ENCODE data around the gene MTNR1A.
"Not testable (repeated sequence)": the region's sequence is repeated elsewhere in the genome, so short reads cannot be mapped to it uniquely, and the experiment has no call there.

Gene MTNR1A

GRCh38 chr4:186560647-186561046, 5.3 kb upstream of the MTNR1A start:
- no peak for DNase-seq

GRCh38 chr4:186557486-186557885, 2.1 kb upstream of the MTNR1A start:
- DNase-seq: no peak

GRCh38 chr4:186557061-186557460, 1.7 kb upstream of the MTNR1A start:
- no peak for DNase-seq

GRCh38 chr4:186554539-186554913, 841 bp downstream of the MTNR1A start:
- no peak for DNase-seq

DNA sequence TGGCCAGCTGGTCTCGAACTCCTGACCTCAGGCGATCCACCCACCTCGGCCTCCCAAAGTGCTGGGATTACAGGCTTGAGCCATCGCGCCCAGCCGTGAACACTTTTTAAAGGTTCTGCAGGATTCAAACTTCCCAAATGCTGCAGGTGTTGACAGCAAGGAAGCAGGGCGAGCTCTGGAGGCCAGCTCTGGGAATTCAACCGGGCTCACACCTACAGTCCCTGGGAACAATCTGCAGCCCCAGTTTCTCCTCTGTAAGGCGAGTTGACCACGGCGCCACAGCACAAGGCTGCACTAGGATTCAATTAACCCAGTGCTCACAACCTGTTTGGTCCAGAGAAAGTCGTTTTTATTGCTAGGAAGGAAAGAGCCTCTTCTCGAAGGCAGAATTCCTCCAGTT, 1.6 kb downstream of the MTNR1A start:
- DNase-seq: no peak

DNA sequence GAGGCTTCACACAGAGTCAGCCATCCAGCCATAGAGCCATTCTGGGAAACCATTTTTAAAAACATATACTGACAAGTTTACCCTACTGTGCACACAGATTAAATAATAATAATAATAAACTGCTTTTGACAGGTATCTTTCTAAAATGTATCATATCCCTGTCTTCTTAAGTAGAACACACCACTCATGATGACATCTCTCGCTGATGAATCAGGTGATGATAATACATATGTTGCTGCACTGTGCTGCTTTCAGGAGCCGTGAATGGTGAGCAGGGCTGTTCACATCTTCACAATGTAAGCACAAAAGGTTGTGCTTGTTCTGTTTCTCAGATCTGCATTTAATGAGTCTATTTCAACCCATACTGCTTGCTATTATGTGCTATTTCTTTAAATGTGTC, 3.5 kb downstream of the MTNR1A start:
- DNase-seq: no peak

GRCh38 chr4:186545436-186545835, 9.9 kb downstream of the MTNR1A start:
- DNase-seq: no peak

DNA sequence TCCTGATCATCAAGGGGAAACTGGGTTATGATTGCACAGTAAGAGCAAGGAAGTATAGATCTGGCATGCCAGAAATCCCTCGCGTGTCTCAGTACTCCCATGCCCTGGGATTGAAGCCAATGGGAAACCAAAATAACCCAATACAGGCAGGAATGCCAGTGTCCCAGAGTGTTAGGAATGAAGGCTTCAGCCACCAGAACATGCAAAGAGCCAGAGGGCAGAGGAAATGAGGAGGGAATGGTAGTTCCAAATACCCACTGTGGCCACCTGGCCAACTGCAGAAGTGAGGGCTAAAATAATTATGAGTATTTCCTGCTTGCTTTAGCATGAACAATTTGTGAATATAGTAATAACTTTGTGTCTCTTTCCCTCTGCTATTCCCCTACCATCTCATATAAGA, 12.2 kb downstream of the MTNR1A start:
- no peak for DNase-seq

GRCh38 chr4:186541801-186542200, 13.6 kb downstream of the MTNR1A start:
- no peak for DNase-seq

GRCh38 chr4:186537843-186538521, 17.4 kb downstream of the MTNR1A start:
- DNase-seq: no peak

DNA sequence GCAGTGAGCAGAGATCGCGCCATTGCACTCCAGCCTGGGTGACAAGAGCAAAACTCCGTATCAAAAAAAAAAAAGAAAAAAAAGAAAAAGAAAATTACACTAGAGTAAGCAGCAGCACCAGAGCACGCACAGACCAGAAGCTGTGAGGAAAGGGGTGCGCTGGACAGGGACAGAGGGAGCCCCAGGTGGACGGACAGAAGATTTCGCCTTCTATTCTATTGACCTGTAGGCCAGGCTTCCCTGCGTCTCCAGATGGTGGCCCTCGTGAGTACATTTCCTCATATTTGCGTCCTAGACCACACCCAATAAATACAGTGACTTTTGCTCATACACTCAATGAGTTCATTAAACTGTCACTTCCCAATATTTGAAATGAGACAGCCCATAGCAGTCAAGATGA, 19.1 kb downstream of the MTNR1A start:
- no peak for DNase-seq

GRCh38 chr4:186534056-186534455, 21.3 kb downstream of the MTNR1A start:
- DNase-seq: no peak

DNA sequence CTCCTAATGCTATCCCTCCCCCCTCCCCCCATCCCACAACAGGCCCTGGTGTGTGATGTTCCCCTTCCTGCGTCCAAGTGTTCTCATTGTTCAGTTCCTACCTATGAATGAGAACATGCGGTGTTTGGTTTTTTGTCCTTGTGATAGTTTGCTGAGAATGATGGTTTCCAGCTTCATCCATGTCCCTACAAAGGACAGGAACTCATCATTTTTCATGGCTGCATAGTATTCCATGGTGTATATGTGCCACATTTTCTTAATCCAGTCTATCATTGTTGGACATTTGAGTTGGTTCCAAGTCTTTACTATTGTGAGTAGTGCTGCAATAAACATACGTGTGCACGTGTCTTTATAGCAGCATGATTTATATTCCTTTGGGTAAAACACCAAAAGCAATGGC, 31.4 kb downstream of the MTNR1A start:
- DNase-seq: not testable (repeated sequence)

GRCh38 chr4:186516287-186516686, 39.1 kb downstream of the MTNR1A start:
- DNase-seq: no peak

DNA sequence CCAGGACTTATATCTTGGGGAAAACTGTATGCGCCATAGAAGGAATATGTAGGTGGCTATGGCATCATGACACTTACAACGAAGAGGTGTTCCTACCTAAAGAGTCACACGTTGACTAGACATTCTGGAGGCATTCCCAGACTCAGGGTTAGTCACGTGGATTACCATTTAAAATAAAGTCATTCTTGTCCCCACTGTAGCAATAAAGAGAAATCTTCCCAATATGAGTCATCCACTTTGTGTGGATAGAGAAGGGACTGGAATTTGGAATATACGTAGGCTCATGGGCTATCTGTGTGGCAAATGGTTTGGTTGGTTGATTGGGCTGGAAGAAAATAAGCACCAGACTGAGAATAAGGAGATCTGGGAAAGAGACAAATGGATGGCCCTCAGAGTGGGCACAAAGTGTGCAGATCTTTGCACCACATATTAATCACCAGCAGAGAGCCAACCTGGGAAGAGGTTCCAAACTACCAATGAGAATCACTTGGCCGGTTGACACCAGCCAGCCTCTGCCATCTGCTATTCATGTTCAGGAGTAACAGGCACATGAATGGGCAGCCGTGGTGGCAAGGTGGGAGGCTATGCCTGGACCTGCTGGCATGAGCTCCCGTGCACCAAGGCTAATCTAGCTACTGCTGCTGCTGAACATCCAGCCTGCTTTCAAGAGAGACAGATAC, 41.0 kb downstream of the MTNR1A start:
- DNase-seq: no peak

DNA sequence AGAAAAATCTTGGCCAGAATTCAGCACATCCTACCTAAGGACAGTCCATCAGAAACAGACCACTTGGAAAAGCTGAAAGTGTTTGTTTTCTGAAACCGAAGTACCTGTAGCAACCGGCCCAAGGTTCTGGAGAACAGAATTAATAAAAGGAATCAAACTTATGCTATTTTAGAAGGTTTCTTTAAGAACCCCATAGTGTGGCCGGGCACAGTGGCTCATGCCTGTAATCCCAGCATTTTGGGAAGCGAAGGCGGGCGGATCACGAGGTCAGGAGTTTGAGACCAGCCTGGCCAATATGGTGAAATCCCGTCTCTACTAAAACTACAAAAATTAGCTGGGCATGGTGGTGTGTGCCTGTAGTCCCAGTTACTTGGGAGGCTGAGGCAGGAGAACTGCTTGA, 50.6 kb downstream of the MTNR1A start:
- DNase-seq: not testable (repeated sequence)

DNA sequence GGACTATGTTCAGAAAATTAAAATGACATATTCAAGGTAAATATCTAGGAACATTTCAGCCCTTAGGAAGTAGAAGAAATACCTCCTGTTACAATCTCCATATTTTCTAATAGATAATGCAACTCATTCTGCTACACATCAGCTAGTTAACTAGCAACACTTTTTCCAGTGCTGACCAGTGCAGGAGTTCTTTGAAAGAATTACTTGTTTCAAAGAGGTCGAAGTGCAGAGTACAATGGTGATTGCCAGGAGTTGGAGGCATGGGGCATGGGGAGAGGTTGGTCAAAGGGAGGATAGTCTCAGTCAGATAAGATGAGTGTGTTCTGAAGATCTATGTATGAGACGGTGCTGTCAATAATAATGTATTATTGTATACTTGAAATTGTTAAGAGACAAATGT, 53.1 kb downstream of the MTNR1A start:
- DNase-seq: no peak

GRCh38 chr4:186501554-186501953, 53.8 kb downstream of the MTNR1A start:
- no peak for DNase-seq

- DNase-seq: no peak
Observed at GRCh38 chr4:186500721-186501304, 54.6 kb downstream of the MTNR1A start.

DNA sequence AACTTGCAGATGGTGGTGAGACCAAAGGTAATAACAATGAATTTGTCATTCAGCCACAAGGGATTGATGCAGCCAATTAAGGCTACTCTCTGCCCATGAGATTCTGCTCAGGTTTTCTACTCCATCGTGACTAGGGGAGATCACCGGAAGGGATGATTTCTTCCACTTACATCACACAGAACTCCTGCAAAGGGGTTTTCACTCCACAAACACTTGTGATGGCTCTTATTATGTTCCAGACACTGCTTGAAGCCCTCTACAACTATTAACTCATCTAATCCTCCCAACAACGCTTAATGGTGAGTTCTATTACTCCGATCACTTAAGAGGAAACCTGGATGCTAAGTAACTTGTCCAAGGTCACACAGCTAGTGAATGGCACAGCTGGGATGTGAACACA, 55.9 kb downstream of the MTNR1A start:
- no peak for DNase-seq

DNA sequence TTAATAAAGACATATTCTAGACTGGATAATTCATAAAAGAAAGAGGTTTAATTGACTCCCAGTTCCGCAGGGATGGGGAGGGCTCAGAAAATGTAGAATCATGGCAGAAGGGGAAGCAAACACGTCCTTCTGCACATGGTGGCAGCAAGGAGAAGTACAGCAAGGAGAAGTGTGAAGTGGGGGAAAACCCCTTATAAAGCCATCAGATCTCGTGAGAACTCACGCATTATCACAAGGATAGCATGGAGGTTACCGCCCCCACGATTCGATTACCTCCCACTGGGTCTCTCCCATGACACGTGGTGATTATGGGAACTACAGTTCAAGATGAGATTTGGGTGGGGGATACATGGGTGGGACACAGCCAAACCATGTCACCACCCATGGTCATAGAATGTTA, 58.3 kb downstream of the MTNR1A start:
- no peak for DNase-seq

DNA sequence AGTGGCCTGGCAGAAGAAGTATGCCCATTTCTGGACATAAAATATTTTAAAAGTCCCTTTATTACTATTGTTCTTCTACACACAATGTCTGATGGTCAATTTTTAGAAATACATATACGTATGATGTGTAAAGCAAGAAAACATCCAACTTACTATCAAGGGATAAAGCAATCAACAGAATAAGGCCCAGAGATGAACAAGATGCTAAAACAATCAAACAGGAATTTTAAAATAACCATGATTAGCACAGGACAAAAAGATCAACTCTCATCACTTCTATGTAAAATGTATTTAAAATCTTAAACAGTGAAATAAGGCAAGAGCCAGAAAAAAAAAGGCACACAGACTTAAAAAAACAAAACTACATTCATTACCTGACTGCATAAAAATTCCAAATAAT, 60.9 kb downstream of the MTNR1A start:
- no peak for DNase-seq

DNA sequence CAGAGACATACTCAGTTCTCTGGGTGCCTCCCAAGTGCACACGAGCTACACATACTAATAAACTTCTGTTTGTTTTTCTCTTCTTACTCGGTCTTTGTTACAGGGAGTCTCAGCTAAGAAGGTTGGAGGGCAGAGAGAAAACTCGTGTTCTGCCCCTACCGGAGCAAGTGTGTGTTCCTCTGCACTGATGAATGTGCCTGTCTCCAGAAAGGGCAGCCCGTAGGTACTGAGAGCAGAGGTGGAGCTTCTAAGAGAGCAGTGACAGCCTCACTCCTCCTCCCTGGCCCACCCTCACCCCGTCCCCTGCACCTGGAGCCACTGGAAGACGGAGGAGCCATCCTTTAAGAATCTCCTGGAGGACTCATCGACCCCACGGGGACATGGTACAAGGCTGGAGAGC, 67.6 kb downstream of the MTNR1A start:
- DNase-seq: no peak

DNA sequence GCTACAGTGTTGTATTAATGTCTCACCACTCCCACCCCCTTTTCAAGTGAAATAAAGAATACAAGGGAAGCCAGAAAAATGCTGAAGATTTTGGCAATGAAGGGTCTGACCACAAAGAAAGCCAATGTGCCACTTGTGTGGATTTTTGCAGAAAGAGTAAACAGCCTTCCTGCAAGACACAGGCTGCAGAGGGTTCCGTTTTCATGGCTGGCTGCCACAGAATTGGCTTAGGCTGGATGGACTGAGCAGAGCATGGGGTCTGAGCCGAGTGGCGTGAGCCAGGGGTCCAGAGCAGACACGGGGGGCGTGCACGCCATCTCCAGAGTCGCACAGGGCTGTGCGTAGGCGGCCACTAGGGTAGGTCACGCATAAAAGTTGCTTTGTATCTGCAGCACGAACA, 69.2 kb downstream of the MTNR1A start:
- no peak for DNase-seq
